Trophoblast cell (in vitro differentiated cells and primary cell): ENCODE data around the gene ADGRF3.
A peak's percentile ranks its signal among the peaks of the same experiment; 100 is the strongest.

Experiments used
- DNase-seq, 2 donors: peaks; one replicate each; pipeline ENCODE4 v3.0.0-alpha.2; 2016
- H2AFZ ChIP-seq: 2 replicates; pipeline ENCODE4 v1.6.1; 2013; ENCODE audit warnings: low read length, moderate library complexity, mild to moderate bottlenecking; ENCODE audit not compliant: insufficient read depth, poor library complexity
- H2AK5ac ChIP-seq: 2 replicates; pipeline ENCODE4 v1.6.1; 2013; ENCODE audit warnings: mild to moderate bottlenecking, low read length
- H2BK120ac ChIP-seq: 2 replicates; pipeline ENCODE4 v1.6.1; 2013; ENCODE audit warnings: low read length, mild to moderate bottlenecking, moderate library complexity; ENCODE audit not compliant: insufficient read depth, poor library complexity
- H2BK12ac ChIP-seq: 2 replicates; pipeline ENCODE4 v1.6.1; 2013; ENCODE audit warnings: mild to moderate bottlenecking, low read length, moderate library complexity
- H2BK5ac ChIP-seq: 2 replicates; pipeline ENCODE4 v1.6.1; 2013; ENCODE audit warnings: low read length, low read depth, moderate library complexity, mild to moderate bottlenecking; ENCODE audit not compliant: poor library complexity
- H3K14ac ChIP-seq: 2 replicates; pipeline ENCODE4 v1.6.1; 2013; ENCODE audit warnings: mild to moderate bottlenecking, low read length
- H3K18ac ChIP-seq: 2 replicates; pipeline ENCODE4 v1.6.1; 2013; ENCODE audit warnings: mild to moderate bottlenecking, low read length
- H3K23ac ChIP-seq: 2 replicates; pipeline ENCODE4 v1.6.1; 2013; ENCODE audit warnings: low read length
- H3K27ac ChIP-seq: 2 replicates; pipeline ENCODE4 v1.5.1; 2013; ENCODE audit warnings: low read depth, mild to moderate bottlenecking, inconsistent platforms, low read length, moderate library complexity
- H3K27me3 ChIP-seq: 2 replicates; pipeline ENCODE4 v1.6.1; 2013; ENCODE audit warnings: inconsistent platforms, mild to moderate bottlenecking, low read length, moderate library complexity; ENCODE audit not compliant: insufficient read depth
- H3K36me3 ChIP-seq, 2 experiments: 1 replicate in 1 of 2; 2 replicates in 1 of 2; pipeline ENCODE4 v1.6.1; 2013; ENCODE audit warnings: low read length in 2 of 2, mild to moderate bottlenecking in 2 of 2, moderate library complexity in 1 of 2; ENCODE audit not compliant: insufficient read depth in 2 of 2, control insufficient read depth in 1 of 2
- H3K4ac ChIP-seq: 2 replicates; pipeline ENCODE4 v1.6.1; 2013; ENCODE audit warnings: low read depth, mild to moderate bottlenecking, low read length, moderate library complexity
- H3K4me1 ChIP-seq, 2 experiments: 1 replicate in 1 of 2; 2 replicates in 1 of 2; pipeline ENCODE4 v1.6.1; 2013; ENCODE audit warnings: low read length in 2 of 2, mild to moderate bottlenecking in 2 of 2, moderate library complexity in 1 of 2; ENCODE audit not compliant: insufficient read depth in 2 of 2, control insufficient read depth in 1 of 2
- H3K4me2 ChIP-seq: 2 replicates; pipeline ENCODE4 v1.6.1; 2013; ENCODE audit warnings: inconsistent platforms, mild to moderate bottlenecking, low read length, moderate library complexity
- H3K4me3 ChIP-seq: 2 replicates; pipeline ENCODE4 v1.5.1; 2013; ENCODE audit warnings: mild to moderate bottlenecking, low read depth, low read length, inconsistent platforms
- H3K79me1 ChIP-seq: one replicate; pipeline ENCODE4 v1.6.1; 2013; ENCODE audit warnings: low read length
- H3K79me2 ChIP-seq: 2 replicates; pipeline ENCODE4 v1.6.1; 2013; ENCODE audit warnings: low read length, mild to moderate bottlenecking; ENCODE audit not compliant: control insufficient read depth, insufficient read depth, poor library complexity
- H3K9ac ChIP-seq: 2 replicates; pipeline ENCODE4 v1.6.1; 2013; ENCODE audit warnings: mild to moderate bottlenecking, low read length
- H3K9me3 ChIP-seq: 2 replicates; pipeline ENCODE4 v1.6.1; 2013; ENCODE audit warnings: low read depth, mild to moderate bottlenecking, control low read depth, inconsistent platforms, low read length; ENCODE audit not compliant: insufficient read depth
- H4K12ac ChIP-seq: 2 replicates; pipeline ENCODE4 v1.6.1; 2013; ENCODE audit warnings: low read depth, mild to moderate bottlenecking, low read length, moderate library complexity
- H4K8ac ChIP-seq: 2 replicates; pipeline ENCODE4 v1.6.1; 2013; ENCODE audit warnings: low read depth, mild to moderate bottlenecking, low read length, moderate library complexity
- H4K91ac ChIP-seq: one replicate; pipeline ENCODE4 v1.6.1; 2013; ENCODE audit warnings: low read depth, mild to moderate bottlenecking, low read length, moderate library complexity
- WGBS: extraction: QIAGEN DNeasy Blood & Tissue Kit; methylation state at CpG from one replicate; pipeline ENCODE4 v1.1.7; 2013; ENCODE audit warnings: missing lambda C conversion rate; ENCODE audit not compliant: insufficient read length, insufficient coverage; ENCODE audit errors: extremely low coverage; 5-methylcytosine and 5-hydroxymethylcytosine counted together

The ADGRF3 gene

DNA sequence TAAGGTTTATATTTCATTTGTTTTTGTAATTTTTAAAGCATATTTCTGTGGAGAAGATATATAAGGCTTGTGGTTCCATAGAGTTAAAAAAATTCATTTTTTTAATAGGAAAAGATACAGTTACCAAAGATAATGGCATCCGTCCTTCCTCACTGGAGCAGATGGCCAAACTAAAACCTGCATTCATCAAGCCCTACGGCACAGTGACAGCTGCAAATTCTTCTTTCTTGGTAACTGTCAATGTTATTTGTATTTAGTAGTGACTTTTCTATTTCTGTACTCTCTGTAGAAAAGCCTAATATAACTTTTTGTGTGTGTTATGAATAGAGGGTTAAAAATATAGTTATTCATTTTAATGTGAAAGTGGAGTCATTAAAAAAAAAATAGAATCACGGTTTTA lies 66.7 kb downstream of the ADGRF3 start:
- no peak for DNase-seq
- no CpG with 5 or more reads among the region's 3 CpGs for WGBS
- no peak overlapping the region for H3K14ac ChIP-seq

DNA sequence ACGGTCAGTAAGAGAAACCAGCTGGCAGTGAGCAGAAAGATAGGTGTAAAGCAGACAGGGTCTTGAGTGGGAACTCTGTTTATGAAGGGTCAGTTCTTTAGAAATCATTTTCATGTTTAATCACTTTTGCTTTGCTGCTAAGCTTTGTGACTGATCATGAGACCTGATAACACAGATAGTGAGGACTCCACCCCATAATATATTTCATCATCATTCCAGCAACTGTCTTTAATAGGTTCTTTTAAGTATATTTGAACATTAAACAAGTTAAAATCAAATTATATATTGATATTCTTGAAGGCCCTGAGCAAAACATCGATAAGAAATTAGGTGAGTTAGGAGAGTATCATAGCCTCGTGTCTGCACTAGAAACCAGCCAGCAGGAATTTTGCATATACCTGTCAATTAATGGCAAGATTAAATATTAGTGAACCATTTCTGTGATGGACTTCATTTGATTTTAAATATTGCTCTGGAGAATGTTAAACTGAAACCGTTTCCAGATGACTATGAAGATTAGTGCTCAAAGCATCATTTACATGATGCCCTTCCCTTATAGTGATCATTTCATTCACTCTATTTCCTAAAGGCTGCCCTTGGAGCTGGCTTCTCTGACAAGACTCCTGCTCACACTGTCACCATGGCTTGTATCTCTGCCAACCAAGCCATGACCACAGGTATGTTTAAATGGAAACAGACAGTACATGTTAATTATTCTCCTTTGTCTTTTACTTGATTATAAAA lies 69.9 kb downstream of the ADGRF3 start:
- no peaks in the 10 kb centered on the region for H3K4me1 ChIP-seq
- no peaks in the 10 kb centered on the region for H3K79me2 ChIP-seq
- H4K91ac ChIP-seq: no peak overlapping the region
- H4K8ac ChIP-seq: no peak overlapping the region
- no peak overlapping the region for H3K14ac ChIP-seq
- H3K4me2 ChIP-seq: no peak overlapping the region
- H2BK120ac ChIP-seq: no peak overlapping the region
- H3K4ac ChIP-seq: no peak overlapping the region
- H2AFZ ChIP-seq: no peak overlapping the region
- H3K27ac ChIP-seq: no peak overlapping the region
- H3K18ac ChIP-seq: no peak overlapping the region
- no peaks in the 10 kb centered on the region for H3K9me3 ChIP-seq
- H3K23ac ChIP-seq: no peak overlapping the region
- H3K79me1 ChIP-seq: no peaks in the 10 kb centered on the region
- no peak overlapping the region for H2BK12ac ChIP-seq
- no peak for DNase-seq
- no CpG with 5 or more reads among the region's 4 CpGs for WGBS
- peaks cover 12 to 15% of the 10 kb centered on the region in 2 experiments for H3K36me3 ChIP-seq
- no peak overlapping the region for H2BK5ac ChIP-seq
- no peaks in the 10 kb centered on the region for H3K27me3 ChIP-seq
- no peak overlapping the region for H4K12ac ChIP-seq
- no peak overlapping the region for H3K4me3 ChIP-seq
- no peak overlapping the region for H2AK5ac ChIP-seq
- H3K9ac ChIP-seq: no peak overlapping the region

More for the DNA sequence above, 66.7 kb downstream of the ADGRF3 start:
- no peak overlapping the region for H3K27ac ChIP-seq
- H2AFZ ChIP-seq: no peak overlapping the region
- no peaks in the 10 kb centered on the region for H3K79me2 ChIP-seq
- H3K9ac ChIP-seq: no peak overlapping the region
- no peak overlapping the region for H3K18ac ChIP-seq
- H4K8ac ChIP-seq: no peak overlapping the region
- no peak overlapping the region for H2BK120ac ChIP-seq
- H2AK5ac ChIP-seq: no peak overlapping the region
- H4K91ac ChIP-seq: no peak overlapping the region
- H3K4me3 ChIP-seq: no peak overlapping the region
- H3K4ac ChIP-seq: no peak overlapping the region
- no peaks in the 10 kb centered on the region for H3K27me3 ChIP-seq
- no peak overlapping the region for H2BK5ac ChIP-seq
- H3K9me3 ChIP-seq: no peaks in the 10 kb centered on the region
- H2BK12ac ChIP-seq: no peak overlapping the region
- H3K23ac ChIP-seq: no peak overlapping the region
- H3K4me2 ChIP-seq: no peak overlapping the region
- H3K79me1 ChIP-seq: no peaks in the 10 kb centered on the region
- no peak overlapping the region for H4K12ac ChIP-seq
- peaks cover 15 to 17% of the 10 kb centered on the region in 2 experiments for H3K36me3 ChIP-seq
- H3K4me1 ChIP-seq: no peaks in the 10 kb centered on the region

DNA sequence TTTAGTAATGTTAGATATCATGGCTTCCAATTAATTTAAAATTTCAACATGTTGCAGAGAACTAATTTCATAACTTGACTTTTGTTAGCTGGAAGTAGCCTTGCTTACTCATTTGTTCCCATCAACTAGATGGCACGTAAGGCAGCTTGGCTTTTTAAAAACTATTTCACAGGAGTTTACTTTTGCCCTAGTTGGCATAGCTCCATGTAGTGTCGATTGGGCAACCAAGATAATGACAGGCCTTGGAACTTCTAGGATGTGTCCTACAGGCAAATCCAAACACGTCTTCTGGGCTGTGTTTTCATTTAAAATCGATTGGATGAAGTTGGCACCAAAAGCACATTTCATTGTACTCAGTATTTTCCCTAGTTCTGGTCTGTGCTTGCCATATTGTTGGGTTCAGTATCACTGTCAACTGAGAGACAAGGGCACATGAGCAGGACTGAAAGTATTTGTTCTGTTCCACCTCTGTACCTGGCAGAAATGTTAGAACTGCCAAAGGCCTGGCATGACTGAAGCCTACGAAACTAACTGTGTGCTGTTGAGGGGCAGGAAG lies 72.5 kb downstream of the ADGRF3 start:
- H2BK5ac ChIP-seq: no peak overlapping the region
- no peak overlapping the region for H3K18ac ChIP-seq
- no peak overlapping the region for H3K4me2 ChIP-seq
- no peak overlapping the region for H3K4me3 ChIP-seq
- no peaks in the 10 kb centered on the region for H3K79me2 ChIP-seq
- no peak overlapping the region for H3K27ac ChIP-seq
- no peaks in the 10 kb centered on the region for H3K4me1 ChIP-seq
- H4K12ac ChIP-seq: no peak overlapping the region
- H3K23ac ChIP-seq: no peak overlapping the region
- H2BK12ac ChIP-seq: no peak overlapping the region
- H4K91ac ChIP-seq: no peak overlapping the region
- H2AFZ ChIP-seq: no peak overlapping the region
- no peak overlapping the region for H3K4ac ChIP-seq
- no peak overlapping the region for H4K8ac ChIP-seq
- H3K36me3 ChIP-seq: peaks cover 6 to 8% of the 10 kb centered on the region in 2 experiments
- no CpG with 5 or more reads among the region's 5 CpGs for WGBS
- H3K79me1 ChIP-seq: no peaks in the 10 kb centered on the region
- H3K9me3 ChIP-seq: no peaks in the 10 kb centered on the region
- no peak overlapping the region for H3K9ac ChIP-seq
- no peak overlapping the region for H3K14ac ChIP-seq
- no peak overlapping the region for H2BK120ac ChIP-seq
- no peaks in the 10 kb centered on the region for H3K27me3 ChIP-seq
- DNase-seq: peak; percentile 88 to 97
- H2AK5ac ChIP-seq: no peak overlapping the region

DNA sequence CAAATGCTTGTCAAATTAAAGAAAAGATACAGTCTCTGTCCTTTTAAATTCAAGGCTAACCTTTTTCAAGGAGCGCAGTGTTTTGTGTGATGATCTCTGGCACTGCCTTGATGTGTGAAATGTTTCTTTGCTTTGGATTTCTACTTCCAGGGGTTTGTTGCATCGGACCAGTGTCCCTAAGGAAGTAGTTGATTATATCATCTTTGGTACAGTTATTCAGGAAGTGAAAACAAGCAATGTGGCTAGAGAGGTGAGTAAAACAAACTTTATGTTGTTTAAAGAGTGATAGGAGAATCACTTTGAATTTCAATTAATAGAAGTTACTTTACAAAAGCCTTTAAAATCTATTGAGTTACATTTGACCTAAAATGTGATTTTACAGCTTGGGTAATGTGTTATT lies 73.1 kb downstream of the ADGRF3 start:
- Histone ChIP-seq H2BK5ac (no peak overlapping the region), H3K9ac (no peak overlapping the region), H3K79me2 (no peaks in the 10 kb centered on the region), H3K14ac (no peak overlapping the region), H2BK12ac (no peak overlapping the region), H3K4me3 (no peak overlapping the region), H3K4ac (no peak overlapping the region), H4K12ac (no peak overlapping the region), H2AK5ac (no peak overlapping the region), H4K8ac (no peak overlapping the region), H3K23ac (no peak overlapping the region), H2BK120ac (no peak overlapping the region), H3K79me1 (no peaks in the 10 kb centered on the region), H4K91ac (no peak overlapping the region), H3K4me1 (no peaks in the 10 kb centered on the region), H3K18ac (no peak overlapping the region), H3K9me3 (no peaks in the 10 kb centered on the region), H3K27me3 (no peaks in the 10 kb centered on the region), H3K4me2 (no peak overlapping the region), H3K36me3 (peaks cover 4 to 7% of the 10 kb centered on the region in 2 experiments), H3K27ac (no peak overlapping the region), H2AFZ (no peak overlapping the region)
- no peak for DNase-seq
- WGBS: no CpG with 5 or more reads among the region's 2 CpGs
